Measurements from ENCODE around the gene FOSB.
A peak's percentile ranks its signal among the peaks of the same experiment; 100 is the strongest.

DNA sequence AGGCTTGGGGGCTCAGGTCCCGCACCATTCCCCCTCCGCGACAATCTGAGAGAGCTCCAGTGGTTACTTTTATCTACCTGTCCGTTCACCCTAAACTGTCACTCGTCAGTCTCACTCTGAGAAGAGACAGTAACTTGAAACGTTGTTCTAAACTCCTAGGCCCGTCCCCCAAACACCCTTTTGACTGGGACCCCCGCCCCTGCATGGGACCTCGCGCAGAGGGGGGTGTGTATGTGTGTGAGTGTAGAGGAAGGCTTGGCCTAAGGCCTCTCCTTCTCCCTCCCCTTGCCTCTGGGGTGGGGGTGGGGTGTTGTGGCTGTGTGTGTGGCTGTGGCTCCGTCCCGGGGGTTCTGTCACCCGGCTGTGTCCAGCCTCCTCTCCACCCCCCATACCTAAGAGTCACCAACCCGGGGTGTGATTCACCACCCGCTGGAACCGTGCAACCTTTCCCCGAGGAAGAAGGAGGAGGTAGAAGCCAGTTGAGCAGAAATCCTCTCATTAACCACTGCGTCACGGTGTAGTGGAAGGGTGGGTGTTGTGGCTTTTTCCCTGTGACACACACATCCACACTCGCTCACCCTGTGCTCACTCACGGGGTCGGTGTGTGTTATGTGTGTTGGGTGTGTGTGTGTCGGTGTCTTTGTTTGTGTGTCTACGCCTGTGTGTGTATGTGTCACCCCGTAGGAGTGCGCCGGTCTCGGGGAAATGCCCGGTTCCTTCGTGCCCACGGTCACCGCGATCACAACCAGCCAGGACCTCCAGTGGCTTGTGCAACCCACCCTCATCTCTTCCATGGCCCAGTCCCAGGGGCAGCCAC is 2.4 kb downstream of the FOSB start:
- TF ChIP-seq, protein P1, sequence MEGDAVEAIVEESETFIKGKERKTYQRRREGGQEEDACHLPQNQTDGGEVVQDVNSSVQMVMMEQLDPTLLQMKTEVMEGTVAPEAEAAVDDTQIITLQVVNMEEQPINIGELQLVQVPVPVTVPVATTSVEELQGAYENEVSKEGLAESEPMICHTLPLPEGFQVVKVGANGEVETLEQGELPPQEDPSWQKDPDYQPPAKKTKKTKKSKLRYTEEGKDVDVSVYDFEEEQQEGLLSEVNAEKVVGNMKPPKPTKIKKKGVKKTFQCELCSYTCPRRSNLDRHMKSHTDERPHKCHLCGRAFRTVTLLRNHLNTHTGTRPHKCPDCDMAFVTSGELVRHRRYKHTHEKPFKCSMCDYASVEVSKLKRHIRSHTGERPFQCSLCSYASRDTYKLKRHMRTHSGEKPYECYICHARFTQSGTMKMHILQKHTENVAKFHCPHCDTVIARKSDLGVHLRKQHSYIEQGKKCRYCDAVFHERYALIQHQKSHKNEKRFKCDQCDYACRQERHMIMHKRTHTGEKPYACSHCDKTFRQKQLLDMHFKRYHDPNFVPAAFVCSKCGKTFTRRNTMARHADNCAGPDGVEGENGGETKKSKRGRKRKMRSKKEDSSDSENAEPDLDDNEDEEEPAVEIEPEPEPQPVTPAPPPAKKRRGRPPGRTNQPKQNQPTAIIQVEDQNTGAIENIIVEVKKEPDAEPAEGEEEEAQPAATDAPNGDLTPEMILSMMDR (IDR thresholded peaks at IDR 0.05): no peak
- TF ChIP-seq EP300 (IDR thresholded peaks at IDR 0.05): no peak
- TF ChIP-seq POLR2A (IDR thresholded peaks at IDR 0.05): peak in 1 of 4 donors; percentile 38
